ENCODE results near the gene PLIN4. TPM values are rescaled to one million over a fixed set of nuclear protein-coding genes. Genes with fewer than 3 reads are reported as not detected.

Gene PLIN4
- total RNA-seq, 1 experiment from 2014 or later, result 2.3 TPM

GRCh38 chr19:4553775-4554174, 35.5 kb upstream of the PLIN4 start:
- ChIA-PET POLR2A (no interaction called here), CTCF (no interaction called here), RAD21 (ENCODE audit: low non-redundant PET in 1 of 2, low total read pairs in 2 of 2, uncharacterized antibody in 2 of 2, unreplicated experiment in 2 of 2) (no interaction called here)
- Histone ChIP-seq H4K20me1 (ENCODE audit: insufficient read depth) (no peaks in the 10 kb centered on the region), H3K27me3 (ENCODE audit: insufficient read depth, low read length) (no peaks in the 10 kb centered on the region), H2AFZ (ENCODE audit: low read depth, low read length, poor library complexity, severe bottlenecking) (no peak overlapping the region), H3K9me2 (ENCODE audit: insufficient read depth) (no peaks in the 10 kb centered on the region), H3K36me3 (ENCODE audit: control insufficient read depth in 1 of 2, insufficient read depth in 2 of 2, low read length in 2 of 2) (peaks cover 19 to 48% of the 10 kb centered on the region in 2 experiments), H3K27ac (ENCODE audit: low read depth, low read length) (no peak overlapping the region), H3K4me1 (ENCODE audit: control insufficient read depth in 1 of 2, insufficient read depth in 2 of 2, low read length in 2 of 2) (peaks cover 8 to 26% of the 10 kb centered on the region in 2 experiments), H3K79me2 (ENCODE audit: insufficient read depth, low read length) (no peaks in the 10 kb centered on the region), H3K4me3 (replicated peaks in 1 of 2; ENCODE audit: low read depth in 1 of 2, low read length in 2 of 2) (no peak overlapping the region), H3K9me3 (ENCODE audit: control insufficient read depth in 1 of 2, insufficient read depth in 1 of 2, low read depth in 1 of 2, low read length in 2 of 2) (no peaks in the 10 kb centered on the region), H3K4me2 (ENCODE audit: low read length) (no peak overlapping the region), H3K9ac (ENCODE audit: low read length) (no peak overlapping the region)
- ATAC-seq, result no peak
- intact Hi-C loops (cut with micrococcal nuclease), result no loop called here
- no peak for DNase-seq (ENCODE audit: low read depth, low spot score)
- no TSS peak for BruUV-seq (replicated peaks)
- no peak for TF ChIP-seq SP1 (IDR thresholded peaks at IDR 0.05; ENCODE audit: low read depth)
- no peak for TF ChIP-seq ZFX (IDR thresholded peaks at IDR 0.05)
- TF ChIP-seq REST (IDR thresholded peaks at IDR 0.05; ENCODE audit: low read depth), result no peak
- TF ChIP-seq EGR1 (IDR thresholded peaks at IDR 0.05; ENCODE audit: low read depth), result no peak
- no peak for TF ChIP-seq POLR2AphosphoS5 (IDR thresholded peaks at IDR 0.05; ENCODE audit: low read depth, low read length)
- TF ChIP-seq EZH2 (IDR thresholded peaks at IDR 0.05), result no peak
- no peak for TF ChIP-seq POLR2A (IDR thresholded peaks at IDR 0.05; ENCODE audit: borderline replicate concordance, extremely low read depth, insufficient read depth, insufficient read length)
- TF ChIP-seq FOSL1 (IDR thresholded peaks at IDR 0.05; ENCODE audit: low read depth), result no peak
- no peak for TF ChIP-seq ZNF274 (IDR thresholded peaks at IDR 0.05; ENCODE audit: low read depth, low read length)
- TF ChIP-seq TCF7L2 (IDR thresholded peaks at IDR 0.05; ENCODE audit: borderline replicate concordance, extremely low read depth, insufficient read depth, insufficient read length), result no peak
- no peak for TF ChIP-seq JUND (IDR thresholded peaks at IDR 0.05)
- TF ChIP-seq CEBPB (IDR thresholded peaks at IDR 0.05; ENCODE audit: low read depth), result no peak
- no peak for TF ChIP-seq RAD21 (IDR thresholded peaks at IDR 0.05; ENCODE audit: low read depth)
- TF ChIP-seq ATF3 (IDR thresholded peaks at IDR 0.05), result no peak
- no peak for TF ChIP-seq ZBTB33 (IDR thresholded peaks at IDR 0.05; ENCODE audit: extremely low read depth, insufficient replicate concordance, low read length)
- TF ChIP-seq SIN3A (IDR thresholded peaks at IDR 0.05; ENCODE audit: low read depth), result no peak
- TF ChIP-seq, protein P1, sequence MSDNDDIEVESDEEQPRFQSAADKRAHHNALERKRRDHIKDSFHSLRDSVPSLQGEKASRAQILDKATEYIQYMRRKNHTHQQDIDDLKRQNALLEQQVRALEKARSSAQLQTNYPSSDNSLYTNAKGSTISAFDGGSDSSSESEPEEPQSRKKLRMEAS (IDR thresholded peaks at IDR 0.05), result no peak
- no peak for TF ChIP-seq CBX3 (IDR thresholded peaks at IDR 0.05; ENCODE audit: low read depth)
- no peak for TF ChIP-seq EZH2phosphoT487 (IDR thresholded peaks at IDR 0.05; ENCODE audit: borderline replicate concordance)
- no peak for TF ChIP-seq SRF (IDR thresholded peaks at IDR 0.05; ENCODE audit: low read depth)
